ENCODE results near the gene MYO5B.

DNA sequence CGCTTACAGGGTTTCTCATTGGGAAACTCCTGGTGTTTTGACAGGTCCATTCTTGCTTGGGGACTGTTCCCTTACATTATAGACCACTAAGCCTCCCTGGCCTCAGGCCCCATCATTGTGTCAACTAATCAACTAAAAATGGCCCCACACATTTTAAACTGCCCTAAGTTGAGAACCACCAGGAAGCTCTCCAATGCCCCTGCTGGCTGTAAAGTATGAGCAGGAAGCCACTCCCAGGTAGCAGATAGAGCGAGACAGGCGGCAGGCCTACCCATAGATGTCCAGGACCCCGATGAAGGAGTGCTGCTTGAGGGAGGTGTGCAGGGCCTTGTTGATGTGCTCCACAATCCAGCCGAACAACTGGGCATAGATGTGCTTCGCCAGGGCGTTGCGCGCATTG lies 220.9 kb downstream of the MYO5B start:
- TF ChIP-seq, protein P1, sequence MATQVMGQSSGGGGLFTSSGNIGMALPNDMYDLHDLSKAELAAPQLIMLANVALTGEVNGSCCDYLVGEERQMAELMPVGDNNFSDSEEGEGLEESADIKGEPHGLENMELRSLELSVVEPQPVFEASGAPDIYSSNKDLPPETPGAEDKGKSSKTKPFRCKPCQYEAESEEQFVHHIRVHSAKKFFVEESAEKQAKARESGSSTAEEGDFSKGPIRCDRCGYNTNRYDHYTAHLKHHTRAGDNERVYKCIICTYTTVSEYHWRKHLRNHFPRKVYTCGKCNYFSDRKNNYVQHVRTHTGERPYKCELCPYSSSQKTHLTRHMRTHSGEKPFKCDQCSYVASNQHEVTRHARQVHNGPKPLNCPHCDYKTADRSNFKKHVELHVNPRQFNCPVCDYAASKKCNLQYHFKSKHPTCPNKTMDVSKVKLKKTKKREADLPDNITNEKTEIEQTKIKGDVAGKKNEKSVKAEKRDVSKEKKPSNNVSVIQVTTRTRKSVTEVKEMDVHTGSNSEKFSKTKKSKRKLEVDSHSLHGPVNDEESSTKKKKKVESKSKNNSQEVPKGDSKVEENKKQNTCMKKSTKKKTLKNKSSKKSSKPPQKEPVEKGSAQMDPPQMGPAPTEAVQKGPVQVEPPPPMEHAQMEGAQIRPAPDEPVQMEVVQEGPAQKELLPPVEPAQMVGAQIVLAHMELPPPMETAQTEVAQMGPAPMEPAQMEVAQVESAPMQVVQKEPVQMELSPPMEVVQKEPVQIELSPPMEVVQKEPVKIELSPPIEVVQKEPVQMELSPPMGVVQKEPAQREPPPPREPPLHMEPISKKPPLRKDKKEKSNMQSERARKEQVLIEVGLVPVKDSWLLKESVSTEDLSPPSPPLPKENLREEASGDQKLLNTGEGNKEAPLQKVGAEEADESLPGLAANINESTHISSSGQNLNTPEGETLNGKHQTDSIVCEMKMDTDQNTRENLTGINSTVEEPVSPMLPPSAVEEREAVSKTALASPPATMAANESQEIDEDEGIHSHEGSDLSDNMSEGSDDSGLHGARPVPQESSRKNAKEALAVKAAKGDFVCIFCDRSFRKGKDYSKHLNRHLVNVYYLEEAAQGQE (IDR thresholded peaks at IDR 0.05): no peak
- TF ChIP-seq EP300 (IDR thresholded peaks at IDR 0.05) (no peak), ZFP36 (IDR thresholded peaks at IDR 0.05; ENCODE audit: borderline replicate concordance, partially characterized antibody) (no peak), MAX (IDR thresholded peaks at IDR 0.05) (no peak), POLR2AphosphoS2 (conservative IDR thresholded peaks at IDR 0.05; ENCODE audit: low read length) (no peak), CTCF (IDR thresholded peaks at IDR 0.05) (no peak)

Measured in A549 (cell line).